Measurements from ENCODE around the gene LRRTM4. TPM values are rescaled to one million over a fixed set of nuclear protein-coding genes. Genes with fewer than 3 reads are reported as not detected.
A peak's percentile ranks its signal among the peaks of the same experiment; 100 is the strongest.

LRRTM4 gene
- total and polyA plus RNA-seq, 10 of the 15 experiments (the other 5 are each of a cell fraction or from before 2014, with no cell fraction given) = 0.01 to 1.0 TPM; not detected in 8

DNA sequence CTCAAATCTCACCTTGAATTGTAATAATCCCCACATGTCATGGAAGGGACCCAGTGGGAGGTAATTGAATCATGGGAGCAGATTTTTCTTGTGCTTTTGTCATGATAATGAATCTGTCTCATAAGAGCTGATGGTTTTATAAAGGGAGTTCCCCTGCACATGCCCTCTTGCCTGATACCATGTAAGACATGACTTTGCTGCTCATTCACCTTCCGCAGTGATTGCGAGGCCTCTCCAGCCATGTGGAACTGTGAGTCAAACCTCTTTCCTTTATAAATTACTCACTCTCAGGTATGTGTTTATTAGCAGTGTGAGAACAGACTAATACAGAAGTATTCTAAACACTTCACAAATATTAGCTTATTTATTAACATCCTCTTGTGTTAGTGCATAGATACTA, 516.7 kb downstream of the LRRTM4 start:
- RAD21 ChIA-PET (ENCODE audit: unreplicated experiment) = no interaction called here
- H3K4me3 ChIP-seq = no peak overlapping the region
- peak; percentile 90 for ATAC-seq
- no TSS peak for BruUV-seq (replicated peaks)
- WGBS (ENCODE audit: insufficient coverage, insufficient replicate concordance, low lambda C conversion rate, missing lambda C conversion rate) = 0% methylated on average over 2 of the region's 2 CpGs
- POLR2A ChIA-PET = no interaction called here
- DNase-seq (ENCODE audit: low read depth, low spot score) = no peak
- intact Hi-C loops (cut with micrococcal nuclease; ENCODE audit: unreplicated experiment) = no loop called here
- H2AFZ ChIP-seq (ENCODE audit: control insufficient read depth, low read depth, low read length) = no peak overlapping the region
- no peaks in the 10 kb centered on the region for H3K9me3 ChIP-seq (replicated peaks; ENCODE audit: control insufficient read depth, insufficient read depth, low read length)
- no peak overlapping the region for H3K4me2 ChIP-seq (ENCODE audit: control insufficient read depth, insufficient read depth)
- H3K4me1 ChIP-seq (ENCODE audit: control insufficient read depth, insufficient read depth, low read length) = no peaks in the 10 kb centered on the region
- no peak for FAIRE-seq
- in situ Hi-C loops (cut with MboI) = no loop called here
- H3K9ac ChIP-seq (ENCODE audit: control insufficient read depth, insufficient read depth, low read length) = no peak overlapping the region
- H3K27me3 ChIP-seq (replicated peaks in 1 of 2; ENCODE audit: control insufficient read depth in 2 of 2, insufficient read depth in 2 of 2, low read length in 1 of 2) = no peaks in the 10 kb centered on the region
- no peaks in the 10 kb centered on the region for H3K79me2 ChIP-seq (ENCODE audit: control insufficient read depth, insufficient read depth, low read length)
- H3K36me3 ChIP-seq (ENCODE audit: control insufficient read depth in 2 of 2, insufficient read depth in 2 of 2, low read length in 1 of 2) = no peaks in the 10 kb centered on the region
- SMC1A ChIA-PET (ENCODE audit: uncharacterized antibody, unreplicated experiment) = no interaction called here
- CTCF ChIA-PET = no interaction called here
- H3K27ac ChIP-seq (ENCODE audit: control insufficient read depth, insufficient read depth) = no peak overlapping the region
- no peaks in the 10 kb centered on the region for H4K20me1 ChIP-seq (ENCODE audit: control insufficient read depth, insufficient read depth)
- TF ChIP-seq BHLHE40 (IDR thresholded peaks at IDR 0.05; ENCODE audit: borderline replicate concordance in 1 of 2, low read depth in 2 of 2, low read length in 1 of 2) (peak in 1 of 2 experiments; percentile 46; a peak in 1 of 4 replicates), RELA (IDR thresholded peaks at IDR 0.05; ENCODE audit: borderline replicate concordance, partially characterized antibody) (no peak)

DNA sequence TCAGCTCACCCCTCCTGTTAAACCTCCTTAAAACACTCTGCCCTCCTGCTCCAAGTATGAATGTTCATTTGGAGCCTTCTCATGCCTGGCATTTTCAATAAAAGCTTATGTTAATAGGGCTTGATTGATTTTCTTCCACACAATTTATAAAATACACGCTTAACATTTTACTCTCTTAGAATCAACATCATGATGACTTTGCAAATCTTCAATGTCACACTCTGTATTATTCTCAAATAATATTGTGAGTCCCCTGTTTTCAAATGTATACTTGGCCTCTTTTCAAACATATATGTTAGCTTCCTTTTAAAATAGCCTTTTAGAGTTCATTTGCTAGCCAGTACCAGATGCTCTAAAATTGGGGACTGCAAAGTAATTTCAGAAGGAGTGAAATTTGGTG, 520.3 kb downstream of the LRRTM4 start:
- Histone ChIP-seq H3K27me3 (replicated peaks in 1 of 2; ENCODE audit: control insufficient read depth in 2 of 2, insufficient read depth in 2 of 2, low read length in 1 of 2) (no peaks in the 10 kb centered on the region), H3K9ac (ENCODE audit: control insufficient read depth, insufficient read depth, low read length) (no peak overlapping the region), H3K4me2 (ENCODE audit: control insufficient read depth, insufficient read depth) (no peak overlapping the region), H3K4me1 (ENCODE audit: control insufficient read depth, insufficient read depth, low read length) (no peaks in the 10 kb centered on the region), H3K79me2 (ENCODE audit: control insufficient read depth, insufficient read depth, low read length) (no peaks in the 10 kb centered on the region), H3K27ac (ENCODE audit: control insufficient read depth, insufficient read depth) (no peak overlapping the region), H3K9me3 (replicated peaks; ENCODE audit: control insufficient read depth, insufficient read depth, low read length) (no peaks in the 10 kb centered on the region), H2AFZ (ENCODE audit: control insufficient read depth, low read depth, low read length) (no peak overlapping the region), H3K4me3 (no peak overlapping the region), H4K20me1 (ENCODE audit: control insufficient read depth, insufficient read depth) (no peaks in the 10 kb centered on the region), H3K36me3 (ENCODE audit: control insufficient read depth in 2 of 2, insufficient read depth in 2 of 2, low read length in 1 of 2) (no peaks in the 10 kb centered on the region)
- ATAC-seq (no peak), DNase-seq (ENCODE audit: low read depth, low spot score) (no peak), FAIRE-seq (no peak)
- TF ChIP-seq, protein P1, sequence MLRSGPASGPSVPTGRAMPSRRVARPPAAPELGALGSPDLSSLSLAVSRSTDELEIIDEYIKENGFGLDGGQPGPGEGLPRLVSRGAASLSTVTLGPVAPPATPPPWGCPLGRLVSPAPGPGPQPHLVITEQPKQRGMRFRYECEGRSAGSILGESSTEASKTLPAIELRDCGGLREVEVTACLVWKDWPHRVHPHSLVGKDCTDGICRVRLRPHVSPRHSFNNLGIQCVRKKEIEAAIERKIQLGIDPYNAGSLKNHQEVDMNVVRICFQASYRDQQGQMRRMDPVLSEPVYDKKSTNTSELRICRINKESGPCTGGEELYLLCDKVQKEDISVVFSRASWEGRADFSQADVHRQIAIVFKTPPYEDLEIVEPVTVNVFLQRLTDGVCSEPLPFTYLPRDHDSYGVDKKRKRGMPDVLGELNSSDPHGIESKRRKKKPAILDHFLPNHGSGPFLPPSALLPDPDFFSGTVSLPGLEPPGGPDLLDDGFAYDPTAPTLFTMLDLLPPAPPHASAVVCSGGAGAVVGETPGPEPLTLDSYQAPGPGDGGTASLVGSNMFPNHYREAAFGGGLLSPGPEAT (IDR thresholded peaks at IDR 0.05; ENCODE audit: low read depth) = no peak
- TF ChIP-seq SMAD5 (IDR thresholded peaks at IDR 0.05; ENCODE audit: low read depth) (no peak), BMI1 (IDR thresholded peaks at IDR 0.05; ENCODE audit: borderline replicate concordance) (no peak), POLR2AphosphoS2 (IDR thresholded peaks at IDR 0.05; ENCODE audit: low read depth, low read length) (no peak)
- TF ChIP-seq, protein P2, sequence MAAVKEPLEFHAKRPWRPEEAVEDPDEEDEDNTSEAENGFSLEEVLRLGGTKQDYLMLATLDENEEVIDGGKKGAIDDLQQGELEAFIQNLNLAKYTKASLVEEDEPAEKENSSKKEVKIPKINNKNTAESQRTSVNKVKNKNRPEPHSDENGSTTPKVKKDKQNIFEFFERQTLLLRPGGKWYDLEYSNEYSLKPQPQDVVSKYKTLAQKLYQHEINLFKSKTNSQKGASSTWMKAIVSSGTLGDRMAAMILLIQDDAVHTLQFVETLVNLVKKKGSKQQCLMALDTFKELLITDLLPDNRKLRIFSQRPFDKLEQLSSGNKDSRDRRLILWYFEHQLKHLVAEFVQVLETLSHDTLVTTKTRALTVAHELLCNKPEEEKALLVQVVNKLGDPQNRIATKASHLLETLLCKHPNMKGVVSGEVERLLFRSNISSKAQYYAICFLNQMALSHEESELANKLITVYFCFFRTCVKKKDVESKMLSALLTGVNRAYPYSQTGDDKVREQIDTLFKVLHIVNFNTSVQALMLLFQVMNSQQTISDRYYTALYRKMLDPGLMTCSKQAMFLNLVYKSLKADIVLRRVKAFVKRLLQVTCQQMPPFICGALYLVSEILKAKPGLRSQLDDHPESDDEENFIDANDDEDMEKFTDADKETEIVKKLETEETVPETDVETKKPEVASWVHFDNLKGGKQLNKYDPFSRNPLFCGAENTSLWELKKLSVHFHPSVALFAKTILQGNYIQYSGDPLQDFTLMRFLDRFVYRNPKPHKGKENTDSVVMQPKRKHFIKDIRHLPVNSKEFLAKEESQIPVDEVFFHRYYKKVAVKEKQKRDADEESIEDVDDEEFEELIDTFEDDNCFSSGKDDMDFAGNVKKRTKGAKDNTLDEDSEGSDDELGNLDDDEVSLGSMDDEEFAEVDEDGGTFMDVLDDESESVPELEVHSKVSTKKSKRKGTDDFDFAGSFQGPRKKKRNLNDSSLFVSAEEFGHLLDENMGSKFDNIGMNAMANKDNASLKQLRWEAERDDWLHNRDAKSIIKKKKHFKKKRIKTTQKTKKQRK (IDR thresholded peaks at IDR 0.05; ENCODE audit: low read depth, low read length) = no peak
- ChIA-PET RAD21 (ENCODE audit: unreplicated experiment) (no interaction called here), POLR2A (no interaction called here), CTCF (no interaction called here), SMC1A (ENCODE audit: uncharacterized antibody, unreplicated experiment) (no interaction called here)
- in situ Hi-C loops (cut with MboI) (no loop called here), intact Hi-C loops (cut with micrococcal nuclease; ENCODE audit: unreplicated experiment) (no loop called here)
- 33% methylated on average over 1 of the region's 1 CpG for WGBS (ENCODE audit: insufficient coverage, insufficient replicate concordance, low lambda C conversion rate, missing lambda C conversion rate)
- no TSS peak for BruUV-seq (replicated peaks)

All from GM12878 (cell line).